HEK293 (cell line): ENCODE measurements around the gene ATXN7.

Experiments used
- CTCF ChIA-PET: fragments of 350-600 bp; formaldehyde crosslinking; extraction: SDS; loops from one replicate; lab custom pipeline; 2021; ENCODE audit warnings: antibody characterized with exemption; lab: Yijun Ruan, JAX
- POLR2A ChIA-PET: fragments of 300-600 bp; formaldehyde crosslinking; extraction: SDS; loops from one replicate; lab custom pipeline; 2020; ENCODE audit warnings: antibody characterized with exemption, inconsistent platforms; lab: Yijun Ruan, JAX
- H3K27ac ChIP-seq: fragments of 200-500 bp; sonication (Bioruptor generic); 2 replicates; pipeline ENCODE4 v1.5.1; 2014; ENCODE audit warnings: low read depth, low read length, control low read depth, inconsistent platforms; ENCODE audit errors: extremely low read depth
- H3K36me3 ChIP-seq, 2 experiments: fragments of 200-500 bp in 1 of 2; sonication (Bioruptor generic) in 1 of 2; 1 replicate in 1 of 2; 2 replicates in 1 of 2; pipeline ENCODE4 v1.5.1; 2014 to 2017; ENCODE audit warnings: inconsistent platforms in 2 of 2, low read length in 2 of 2; ENCODE audit not compliant: control insufficient read depth in 2 of 2, insufficient read depth in 1 of 2
- H3K4me1 ChIP-seq: fragments of 200-500 bp; sonication (Bioruptor generic); 2 replicates; pipeline ENCODE4 v1.5.1; 2014; ENCODE audit warnings: mild to moderate bottlenecking, low read length, inconsistent platforms; ENCODE audit not compliant: control insufficient read depth, insufficient read depth
- H3K4me3 ChIP-seq: 2 replicates; pipeline ENCODE4 v1.5.1; 2011; ENCODE audit warnings: low read depth, mild to moderate bottlenecking, control low read depth, low read length, moderate library complexity
- H3K9me3 ChIP-seq: fragments of 200-500 bp; sonication (Bioruptor generic); 2 replicates; pipeline ENCODE4 v1.5.1; 2014; ENCODE audit warnings: low read depth, low read length, inconsistent platforms; ENCODE audit not compliant: control insufficient read depth, insufficient read depth
- FEZF1 ChIP-seq: fragments of 450-650 bp; formaldehyde crosslinking; IDR thresholded peaks from 2 replicates; pipeline ENCODE4 v1.5.1; 2016; ENCODE audit warnings: missing biosample characterization, missing genetic modification characterization
- GLI2 ChIP-seq: fragments of 450-650 bp; formaldehyde crosslinking; IDR thresholded peaks from 2 replicates; pipeline ENCODE4; 2017; ENCODE audit warnings: missing biosample characterization, missing genetic modification characterization, low read depth, borderline replicate concordance
- IKZF3 ChIP-seq: fragments of 450-650 bp; IDR thresholded peaks from 2 replicates; pipeline ENCODE4 v1.5.0; 2018; ENCODE audit warnings: missing biosample characterization, mild to moderate bottlenecking, missing genetic modification characterization, moderate library complexity
- OSR2 ChIP-seq: fragments of 450-650 bp; formaldehyde crosslinking; IDR thresholded peaks from 2 replicates; pipeline ENCODE4 v1.5.1; 2016; ENCODE audit warnings: missing biosample characterization, missing genetic modification characterization
- PRDM6 ChIP-seq: fragments of 450-650 bp; formaldehyde crosslinking; IDR thresholded peaks from 2 replicates; pipeline ENCODE4 v1.5.1; 2017; ENCODE audit warnings: missing biosample characterization, missing genetic modification characterization
- SP7 ChIP-seq: fragments of 450-650 bp; formaldehyde crosslinking; IDR thresholded peaks from 2 replicates; pipeline ENCODE4 v1.5.1; 2016; ENCODE audit warnings: missing biosample characterization, missing genetic modification characterization
- ZBTB17 ChIP-seq: fragments of 450-650 bp; formaldehyde crosslinking; IDR thresholded peaks from 2 replicates; pipeline ENCODE4 v1.5.1; 2016; ENCODE audit warnings: missing biosample characterization, missing genetic modification characterization
- ZBTB8A ChIP-seq: fragments of 450-650 bp; formaldehyde crosslinking; IDR thresholded peaks from 2 replicates; pipeline ENCODE4 v1.5.1; 2016; ENCODE audit warnings: missing biosample characterization, missing genetic modification characterization
- ZNF175 ChIP-seq: fragments of 450-650 bp; formaldehyde crosslinking; IDR thresholded peaks from 2 replicates; pipeline ENCODE4 v1.5.1; 2016; ENCODE audit warnings: missing biosample characterization, missing genetic modification characterization
- ZNF274 ChIP-seq, 2 experiments: fragments of 200-500 bp in 1 of 2; fragments of 450-650 bp in 1 of 2; sonication (Bioruptor generic) in 1 of 2; formaldehyde crosslinking in 1 of 2; IDR thresholded peaks; 2 replicates each; pipeline versions ENCODE4 v1.5.1 to v1.6.1; 2014 to 2016; ENCODE audit warnings: borderline replicate concordance in 1 of 2, inconsistent platforms in 1 of 2, low read length in 1 of 2, missing biosample characterization in 1 of 2, missing genetic modification characterization in 1 of 2
- ZNF404 ChIP-seq: fragments of 450-650 bp; formaldehyde crosslinking; IDR thresholded peaks from 2 replicates; pipeline ENCODE4 v1.5.1; 2017; ENCODE audit warnings: missing biosample characterization, missing genetic modification characterization
- ZNF585B ChIP-seq: fragments of 450-650 bp; formaldehyde crosslinking; IDR thresholded peaks from 2 replicates; pipeline ENCODE4 v1.5.1; 2016; ENCODE audit warnings: missing biosample characterization, missing genetic modification characterization
- ZNF626 ChIP-seq: fragments of 450-650 bp; sonication (Bioruptor Pico); formaldehyde crosslinking; IDR thresholded peaks from 2 replicates; pipeline ENCODE4 v1.5.1; 2018; ENCODE audit warnings: missing biosample characterization, missing genetic modification characterization, inconsistent platforms
- ZNF677 ChIP-seq: fragments of 450-650 bp; IDR thresholded peaks from 2 replicates; pipeline ENCODE4 v1.5.0; 2018; ENCODE audit warnings: missing biosample characterization, mild to moderate bottlenecking, missing genetic modification characterization, moderate library complexity
- ZNF747 ChIP-seq: fragments of 450-650 bp; formaldehyde crosslinking; IDR thresholded peaks from 2 replicates; pipeline ENCODE4 v1.5.1; 2016; ENCODE audit warnings: missing biosample characterization, missing genetic modification characterization
- ZSCAN16 ChIP-seq: fragments of 450-650 bp; formaldehyde crosslinking; IDR thresholded peaks from 2 replicates; pipeline ENCODE4 v1.5.1; 2016; ENCODE audit warnings: missing biosample characterization, missing genetic modification characterization

Gene ATXN7

GRCh38 chr3:63875510-63875909 is 11.8 kb downstream of the ATXN7 start:
- POLR2A ChIA-PET = no interaction called here
- Histone ChIP-seq H3K9me3 (no peaks in the 10 kb centered on the region), H3K36me3 (no peaks in the 10 kb centered on the region), H3K4me3 (no peak overlapping the region), H3K27ac (no peak overlapping the region; the same call in 1 of the 2 replicates), H3K4me1 (peaks cover 5% of the 10 kb centered on the region)
- TF ChIP-seq OSR2 (tag by site-specific recombination) = peak; percentile 50
- peak; percentile 96 for TF ChIP-seq SP7
- TF ChIP-seq ZNF274 (IDR thresholded peaks at IDR 0.05; ENCODE audit: low read length) = no peak
- TF ChIP-seq ZNF274 (tag by site-specific recombination; IDR thresholded peaks at IDR 0.05; ENCODE audit: borderline replicate concordance) = no peak
- TF ChIP-seq FEZF1 = peak; percentile 39; the same call in 1 of the 2 replicates
- CTCF ChIA-PET = no interaction called here

DNA sequence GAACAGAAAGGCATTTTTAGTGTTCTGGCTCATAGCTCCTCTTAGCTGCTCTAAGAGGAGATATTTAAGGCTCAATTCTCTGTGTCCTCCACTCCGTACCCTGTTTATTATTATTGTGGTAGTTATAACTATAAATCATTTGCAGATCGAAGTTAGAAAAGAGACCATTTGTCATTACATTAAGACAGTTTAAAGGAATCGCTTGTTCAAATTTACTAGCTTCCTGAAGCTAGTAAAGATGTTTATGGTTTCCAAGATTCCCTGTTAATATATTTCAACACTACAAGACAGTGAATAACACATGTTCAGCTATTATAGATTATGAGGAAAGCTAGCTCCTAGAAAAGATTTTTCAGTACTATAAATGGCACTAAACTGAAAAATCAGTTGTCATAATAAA is 12.6 kb downstream of the ATXN7 start:
- ChIA-PET CTCF (no interaction called here), POLR2A (interaction anchor here (0.6 kb wide), 1 partner anchor 12 kb away, joined by 5 read pairs; the partner anchor contains the start of genes ATXN7 and THOC7)
- H3K4me1 ChIP-seq = peaks cover 5% of the 10 kb centered on the region
- no peaks in the 10 kb centered on the region for H3K9me3 ChIP-seq
- peak; percentile 41; the same call in 1 of the 2 replicates for TF ChIP-seq FEZF1
- TF ChIP-seq ZNF747 (tag by site-specific recombination) = no peak
- TF ChIP-seq ZNF585B (tag by site-specific recombination) = no peak
- no peak for TF ChIP-seq ZBTB8A (tag by site-specific recombination)
- peak; percentile 29; the same call in 1 of the 2 replicates for TF ChIP-seq OSR2 (tag by site-specific recombination)
- TF ChIP-seq IKZF3 (tag by site-specific recombination) = peak; percentile 35; the same call in 1 of the 2 replicates
- TF ChIP-seq PRDM6 (tag by site-specific recombination) = peak; percentile 86
- no peaks in the 10 kb centered on the region for H3K36me3 ChIP-seq
- H3K27ac ChIP-seq = no peak overlapping the region
- H3K4me3 ChIP-seq = no peak overlapping the region

DNA sequence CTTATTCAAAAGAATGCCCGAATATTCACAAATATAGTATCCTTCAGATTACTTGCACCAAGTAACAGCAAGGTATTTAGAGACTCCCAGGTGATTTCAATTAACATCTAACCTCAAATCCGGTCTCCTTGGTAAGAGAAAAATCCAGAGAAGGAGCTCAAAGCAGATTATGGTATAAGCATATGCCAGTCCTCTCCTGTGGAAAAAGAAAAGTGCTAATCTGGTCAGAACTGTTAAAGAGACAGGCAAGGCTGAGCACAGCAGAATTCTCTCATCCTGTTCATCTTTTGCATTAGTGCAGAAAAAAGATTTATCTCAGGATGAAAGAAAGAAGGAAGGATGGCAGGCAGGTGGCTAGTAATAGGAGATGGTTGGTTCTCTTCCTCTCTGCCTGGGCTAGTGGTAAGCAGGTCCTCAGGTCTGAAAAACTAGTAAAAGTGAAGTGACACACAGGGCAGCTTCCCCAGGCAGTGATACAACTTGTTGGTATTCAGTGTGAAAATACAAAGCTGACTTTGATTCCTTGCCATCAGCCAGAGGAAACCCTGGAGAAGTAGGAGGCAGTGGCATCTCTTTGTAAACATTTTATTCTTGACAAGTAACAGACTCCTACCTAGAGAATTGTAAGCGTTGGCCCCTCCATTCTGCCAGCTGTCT is 14.2 kb downstream of the ATXN7 start:
- H3K4me3 ChIP-seq = no peak overlapping the region
- ChIA-PET POLR2A (no interaction called here), CTCF (interaction anchor here (0.6 kb wide), 1 partner anchor 91 kb away, joined by 3 read pairs; no protein-coding TSS in a partner anchor)
- H3K36me3 ChIP-seq = no peaks in the 10 kb centered on the region
- H3K27ac ChIP-seq = no peak overlapping the region
- TF ChIP-seq ZNF626 (no peak), ZNF404 (tag by site-specific recombination) (no peak), OSR2 (tag by site-specific recombination) (no peak), ZSCAN16 (tag by site-specific recombination) (no peak), ZNF175 (tag by site-specific recombination) (no peak), ZNF677 (tag by site-specific recombination) (no peak)
- no peaks in the 10 kb centered on the region for H3K9me3 ChIP-seq
- peaks cover 5% of the 10 kb centered on the region for H3K4me1 ChIP-seq

- no peaks in the 10 kb centered on the region for H3K36me3 ChIP-seq
- TF ChIP-seq GLI2 (tag by site-specific recombination) = no peak
- 0 out of 2 replicates have a peak, but pooled peaks have one; percentile 13 for TF ChIP-seq ZBTB17
- H3K27ac ChIP-seq = no peak overlapping the region
- CTCF ChIA-PET = interaction anchor here (0.6 kb wide), 1 partner anchor 90 kb away, joined by 3 read pairs; no protein-coding TSS in a partner anchor
- POLR2A ChIA-PET = no interaction called here
- H3K4me1 ChIP-seq = peaks cover 5% of the 10 kb centered on the region
- no peaks in the 10 kb centered on the region for H3K9me3 ChIP-seq
- H3K4me3 ChIP-seq = no peak overlapping the region
Measured at GRCh38 chr3:63878394-63879060, 14.9 kb downstream of the ATXN7 start.
